Parietal lobe (tissue), 1 donor: ENCODE results near the gene MDFIC2. TPM values are rescaled to one million over a fixed set of nuclear protein-coding genes. Genes with fewer than 3 reads are reported as not detected.

Experiments used
- total RNA-seq: library from RNA; depleted of rRNA; stranded (reverse); fragments of >200 nt; gene quantifications from one replicate; pipeline ENCODE4 v1.2.3, GENCODE V29; 2014

MDFIC2 gene
- not detected for total RNA-seq

DNA sequence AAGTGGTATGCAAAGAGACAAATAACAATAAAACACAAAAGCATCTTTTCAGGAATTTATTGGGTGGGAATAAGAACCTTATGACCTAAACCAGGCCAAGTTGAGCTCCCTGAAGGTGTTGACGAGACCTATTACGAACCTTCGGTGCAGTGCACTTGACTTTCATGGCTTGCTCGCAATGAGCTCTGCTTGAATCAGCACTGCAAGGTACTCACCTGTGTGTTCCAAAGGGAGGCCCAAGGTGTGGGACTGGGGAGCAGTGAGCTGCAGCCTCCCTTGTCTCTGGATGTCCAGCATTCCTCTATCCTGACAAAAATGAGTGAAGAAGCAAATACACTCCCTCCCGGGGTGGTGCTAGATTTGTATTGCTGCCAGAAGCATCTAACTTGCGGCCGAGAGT is at the start of gene MDFIC2:
Gene MDFIC2, minus strand, starts transcription at position 303 of the 400 bp plus-strand sequence. CDS start 665 bp downstream, outside the sequence.

